Measurements from ENCODE around the gene UBE2E3.

Gene UBE2E3

GRCh38 chr2:180978903-180979748, 1.3 kb upstream of the UBE2E3 start:
- peak in 6 of 56 donors; percentile 4 to 30 (median 19) for DNase-seq

GRCh38 chr2:180979749-180980105, 678 bp upstream of the UBE2E3 start:
- no peak for DNase-seq

- DNase-seq: peak in 32 of 56 donors; percentile 3 to 75 (median 45)
These were observed 822 bp downstream of the UBE2E3 start for GRCh38 chr2:180980943-180981911.

- DNase-seq: peak in 27 of 56 donors; percentile 1 to 64 (median 22)
These were observed 3.2 kb downstream of the UBE2E3 start for GRCh38 chr2:180983468-180984242.

GRCh38 chr2:180985771-180986395, 5.5 kb downstream of the UBE2E3 start:
- DNase-seq: no peak

GRCh38 chr2:180987146-180987545, 6.7 kb downstream of the UBE2E3 start:
- DNase-seq: no peak

GRCh38 chr2:180990337-180990736, 9.9 kb downstream of the UBE2E3 start:
- DNase-seq: no peak

- no peak for DNase-seq
These were observed 10.4 kb downstream of the UBE2E3 start for GRCh38 chr2:180990794-180991193.

- DNase-seq: no peak
These were observed 11.0 kb downstream of the UBE2E3 start for GRCh38 chr2:180991361-180991760.

GRCh38 chr2:180991820-180992219, 11.4 kb downstream of the UBE2E3 start:
- no peak for DNase-seq

GRCh38 chr2:180992994-180993393, 12.6 kb downstream of the UBE2E3 start:
- DNase-seq: no peak

- DNase-seq: no peak
These were observed 19.0 kb downstream of the UBE2E3 start for GRCh38 chr2:180999274-180999964.

- DNase-seq: no peak
These were observed 24.4 kb downstream of the UBE2E3 start for GRCh38 chr2:181004647-181005325.

GRCh38 chr2:181005326-181005655, 24.9 kb downstream of the UBE2E3 start:
- DNase-seq: no peak

GRCh38 chr2:181005809-181006208, 25.4 kb downstream of the UBE2E3 start:
- DNase-seq: no peak

GRCh38 chr2:181007086-181007837, 26.9 kb downstream of the UBE2E3 start:
- no peak for DNase-seq

GRCh38 chr2:181008407-181008806, 28.0 kb downstream of the UBE2E3 start:
- no peak for DNase-seq

- DNase-seq: no peak
These were observed 40.9 kb downstream of the UBE2E3 start for GRCh38 chr2:181021199-181021789.

GRCh38 chr2:181022652-181023051, 42.2 kb downstream of the UBE2E3 start:
- no peak for DNase-seq
